Limb (tissue), 2 donors: ENCODE results near the gene SLC5A4.
"Not testable (repeated sequence)": the region's sequence is repeated elsewhere in the genome, so short reads cannot be mapped to it uniquely, and the experiment has no call there.

Source experiments
- DNase-seq, 2 donors: peaks; one replicate each; pipeline ENCODE4 v3.0.0-alpha.2; 2016; ENCODE audit errors: extremely low spot score in 2 of 2

SLC5A4 gene

DNA sequence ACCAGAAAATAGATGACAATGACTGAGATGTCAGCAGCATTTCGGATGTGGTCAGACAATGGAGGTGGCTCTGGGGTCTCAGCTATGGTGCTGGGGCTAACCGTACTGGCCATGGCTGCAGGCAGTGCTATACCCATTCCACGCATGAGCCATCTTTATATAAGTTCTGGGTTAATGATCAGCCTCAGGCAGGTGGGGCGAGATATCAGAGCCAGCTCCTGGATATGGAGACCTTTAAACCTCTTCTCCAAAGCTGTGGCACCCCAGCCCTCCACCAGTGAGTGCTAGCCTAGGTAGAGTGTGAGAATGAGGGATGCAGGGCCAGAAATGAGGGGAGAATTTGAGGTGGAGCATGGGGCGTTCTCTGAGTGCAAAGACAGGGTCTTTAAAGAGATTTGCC, at the start of gene SLC5A4:
TSS of gene SLC5A4 (minus strand) at position 131 of the 400 bp plus-strand sequence. CDS start at position 113, 18 bp downstream.
- no peak for DNase-seq

DNA sequence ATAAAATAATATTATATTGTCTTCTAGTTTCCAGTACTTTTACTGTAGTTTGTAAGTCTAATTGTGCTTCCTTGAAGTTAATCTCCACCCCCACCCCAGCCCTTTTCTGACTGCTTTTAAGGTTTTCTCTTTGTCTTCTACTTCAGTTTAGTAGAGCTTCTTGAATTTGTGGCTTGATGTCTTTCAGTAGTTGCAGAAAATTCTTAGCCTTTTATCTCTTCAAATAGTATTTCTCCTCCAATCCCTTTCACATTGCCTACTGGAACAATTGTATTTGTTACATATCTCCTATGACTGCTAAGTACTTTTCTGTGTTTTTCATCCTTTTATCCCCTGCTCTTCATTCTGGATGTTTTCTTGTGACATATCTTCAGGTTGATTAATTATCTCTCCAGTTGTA, 38.8 kb upstream of the SLC5A4 start:
- DNase-seq: not testable (repeated sequence)

DNA sequence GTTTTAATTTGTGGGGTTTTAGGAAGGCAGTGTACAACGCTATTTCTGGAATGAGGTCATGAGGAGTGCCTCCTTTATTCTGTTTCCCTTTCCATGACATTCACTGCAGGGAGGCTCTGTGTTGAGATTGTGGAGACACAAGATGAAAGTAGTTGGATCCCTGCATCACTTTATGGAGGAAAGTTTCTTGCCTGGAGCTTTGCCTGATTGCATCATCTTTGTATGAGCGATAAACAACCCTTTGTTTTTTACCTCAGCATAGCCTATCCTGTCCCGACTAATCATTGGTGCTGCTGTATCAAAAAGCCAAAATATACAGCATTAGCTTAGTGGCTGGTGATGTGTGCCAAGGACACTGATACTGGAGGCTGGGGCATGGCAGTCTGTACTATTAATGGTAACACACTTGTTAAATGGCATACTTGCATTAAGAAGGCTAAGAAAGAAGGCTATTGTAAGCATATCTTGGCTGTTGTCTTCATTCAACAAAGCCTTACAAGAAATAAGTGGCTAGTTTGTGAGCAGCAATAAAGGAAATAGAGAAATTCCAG, 31.2 kb upstream of the SLC5A4 start:
- no peak for DNase-seq

DNA sequence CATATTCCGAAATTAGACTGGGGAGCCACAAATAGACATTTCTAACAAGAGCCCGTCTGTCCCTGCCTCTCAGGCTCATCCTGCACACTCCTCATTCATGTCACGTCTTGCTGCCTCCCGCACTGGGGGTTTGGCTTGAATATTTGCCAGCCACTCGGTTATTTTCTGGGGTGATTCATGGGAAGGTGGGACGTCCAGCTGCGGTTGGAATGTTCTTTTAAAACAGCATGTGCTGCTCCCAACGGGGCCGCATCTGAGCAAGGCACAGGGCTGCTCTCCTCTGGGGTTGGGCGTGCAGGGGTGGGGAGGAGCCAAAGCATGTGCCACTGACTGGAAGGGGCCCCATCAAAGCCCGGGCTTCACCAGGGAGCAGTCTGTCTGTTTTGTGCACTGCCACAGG, 25.9 kb upstream of the SLC5A4 start:
- DNase-seq: peak in 1 of 2 donors; percentile 56

DNA sequence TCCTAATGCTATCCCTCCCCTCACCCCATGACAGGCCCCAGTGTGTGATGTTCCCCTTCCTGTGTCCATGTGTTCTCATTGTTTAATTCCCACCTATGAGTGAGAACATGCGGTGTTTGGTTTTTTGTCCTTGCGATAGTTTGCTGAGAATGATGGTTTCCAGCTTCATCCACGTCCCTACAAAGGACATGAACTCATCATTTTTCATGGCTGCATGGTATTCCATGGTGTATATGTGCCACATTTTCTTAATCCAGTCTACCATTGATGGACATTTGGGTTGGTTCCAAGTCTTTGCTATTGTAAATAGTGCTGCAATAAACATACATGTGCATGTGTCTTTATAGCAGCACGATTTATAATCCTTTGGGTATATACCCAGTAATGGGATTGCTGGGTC, 20.2 kb upstream of the SLC5A4 start:
- not testable (repeated sequence) for DNase-seq

DNA sequence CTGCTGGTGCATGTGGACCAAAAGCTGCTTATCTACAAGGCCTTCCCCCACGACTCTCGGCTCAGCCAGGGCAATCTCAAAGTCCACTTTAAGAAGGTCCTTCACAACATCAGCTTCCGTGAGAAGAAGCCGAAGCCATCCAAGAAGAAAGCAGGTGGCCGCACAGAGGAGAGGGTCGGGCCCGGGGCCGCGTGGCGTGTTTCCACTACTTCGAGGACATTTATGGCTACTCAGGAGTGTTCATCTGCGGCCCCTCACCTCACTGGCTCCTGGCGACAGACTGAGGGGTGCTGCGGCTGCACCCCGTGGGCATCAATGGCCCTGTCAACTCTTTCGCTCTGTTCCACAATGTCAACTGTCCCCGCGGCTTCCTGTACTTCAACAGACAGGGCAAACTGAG, 16.2 kb upstream of the SLC5A4 start:
- DNase-seq: no peak

DNA sequence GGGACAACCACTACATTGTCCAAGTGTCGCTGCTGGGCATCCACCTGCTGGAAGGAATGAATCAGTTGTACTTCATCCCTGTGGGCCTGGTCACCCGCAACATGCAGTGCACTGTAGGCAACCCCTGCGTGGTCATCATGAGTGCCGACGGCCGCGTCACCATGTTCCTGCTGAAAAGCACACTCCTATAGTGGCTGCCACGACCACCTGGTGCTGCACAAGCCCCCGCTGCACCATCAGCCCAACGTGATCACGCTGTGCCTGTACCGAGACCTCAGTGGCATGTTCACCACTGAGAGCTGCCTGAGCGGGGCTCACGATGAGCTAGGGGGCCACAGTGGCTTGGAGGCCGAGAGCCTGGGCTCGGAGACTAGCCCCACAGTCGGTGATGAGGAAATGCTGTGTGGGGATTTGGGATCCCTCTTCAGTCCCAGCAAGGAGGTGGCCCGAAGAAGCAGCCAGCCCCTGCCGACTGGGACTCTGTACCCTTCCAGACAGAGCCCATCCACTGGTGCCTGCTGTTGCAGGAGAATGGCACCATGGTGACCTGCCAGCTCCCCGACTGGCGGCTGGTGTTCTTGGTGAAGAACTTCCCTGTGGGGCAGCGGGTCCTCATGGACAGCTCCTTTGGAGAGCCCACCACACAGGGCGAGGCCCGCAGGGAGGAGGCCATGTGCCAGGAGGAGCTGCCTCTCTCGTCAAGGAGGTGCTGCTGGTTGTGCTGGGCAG, 15.7 kb upstream of the SLC5A4 start:
- no peak for DNase-seq

DNA sequence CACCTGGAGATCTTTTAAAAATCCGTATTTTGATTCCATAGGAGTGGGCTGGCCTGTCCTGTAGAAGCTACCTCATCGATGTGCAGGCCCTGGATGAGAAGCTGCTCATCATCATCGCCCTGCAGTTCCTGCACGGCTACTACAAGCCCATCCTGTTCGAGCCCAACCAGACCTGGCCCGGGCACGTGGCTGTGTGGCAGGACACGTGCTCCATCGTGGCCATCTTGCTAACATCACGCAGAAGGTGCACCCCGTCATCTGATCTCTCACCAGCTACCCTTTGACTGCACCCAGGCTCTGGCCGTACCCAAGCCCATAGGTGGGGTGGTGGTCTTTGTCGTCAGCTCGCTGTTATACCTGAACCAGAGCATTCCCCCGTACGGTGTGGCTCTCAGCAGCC, 14.2 kb upstream of the SLC5A4 start:
- no peak for DNase-seq

DNA sequence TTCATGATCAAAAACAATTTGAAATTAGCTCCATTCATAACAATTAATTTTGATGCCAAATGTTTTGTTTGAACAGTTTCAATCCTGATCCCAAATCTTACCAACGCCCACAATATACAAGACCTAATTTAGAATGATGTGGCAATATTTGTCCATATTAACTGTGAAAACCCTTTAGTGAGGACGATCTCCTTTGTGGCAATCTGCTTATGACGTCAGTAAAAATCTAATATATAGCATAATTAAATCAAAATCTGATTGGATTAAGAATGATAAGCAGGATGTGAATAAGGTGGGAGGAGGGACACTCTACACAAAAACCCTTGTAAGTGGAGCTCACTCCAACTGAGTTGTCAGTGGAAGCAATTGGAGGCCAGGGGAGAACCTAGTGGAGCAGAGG, 11.9 kb upstream of the SLC5A4 start:
- no peak for DNase-seq

DNA sequence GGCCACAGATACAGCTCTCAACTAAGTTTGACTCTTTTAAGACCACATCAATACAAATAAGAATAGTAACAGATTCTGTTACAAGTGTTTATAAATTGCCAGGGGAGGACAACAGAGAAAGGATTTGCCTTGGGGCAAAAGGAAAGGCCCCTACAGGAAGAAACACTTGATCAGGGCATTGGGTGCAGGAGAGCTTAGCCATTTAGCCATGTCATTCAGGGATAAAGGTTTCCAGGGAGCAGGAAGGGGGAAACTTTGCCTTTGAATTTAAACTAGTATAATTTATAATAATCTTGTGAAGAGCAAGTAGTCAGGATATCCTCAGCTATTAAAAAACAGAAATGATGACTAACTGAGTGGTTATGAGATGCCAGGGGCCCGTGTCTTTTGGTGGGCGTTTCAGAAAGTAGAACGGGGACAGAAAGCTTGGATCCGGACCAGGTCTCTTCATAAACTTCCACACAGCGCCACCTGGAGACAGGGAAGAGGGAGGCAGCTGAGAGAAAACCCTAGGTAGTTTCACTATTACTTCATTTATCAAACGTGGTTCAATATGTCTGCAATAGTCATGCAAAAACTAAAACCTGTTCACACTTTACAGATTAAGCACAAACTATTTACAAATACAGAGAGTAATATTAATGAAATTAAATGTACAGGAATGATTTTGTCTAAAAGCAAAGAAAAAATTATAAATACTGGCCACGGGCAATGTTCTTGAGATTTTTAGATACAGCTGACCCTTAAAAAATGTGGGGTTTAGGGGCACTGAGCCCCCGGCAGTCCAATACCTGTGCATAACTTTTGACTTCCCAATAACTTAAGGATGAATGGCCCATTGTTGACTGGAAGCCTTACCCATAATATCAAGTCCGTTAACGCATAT, 11.0 kb upstream of the SLC5A4 start:
- peak; percentile 60 to 79 for DNase-seq

DNA sequence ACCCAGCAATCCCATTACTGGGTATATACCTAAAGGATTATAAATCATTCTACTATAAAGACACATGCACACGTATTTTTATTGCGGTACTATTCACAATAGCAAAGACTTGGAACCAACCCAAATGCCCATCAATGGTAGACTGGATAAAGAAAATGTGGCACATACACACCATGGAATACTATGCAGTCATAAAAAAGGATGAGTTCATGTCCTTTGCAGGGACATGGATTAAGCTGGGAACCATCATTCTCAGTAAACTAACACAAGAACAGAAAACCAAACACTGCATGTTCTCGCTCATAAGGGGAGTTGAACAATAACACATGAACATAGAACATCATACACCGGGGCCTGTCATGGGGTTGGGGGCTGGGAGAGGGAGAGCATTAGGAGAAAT, 8.5 kb upstream of the SLC5A4 start:
- not testable (repeated sequence) for DNase-seq

DNA sequence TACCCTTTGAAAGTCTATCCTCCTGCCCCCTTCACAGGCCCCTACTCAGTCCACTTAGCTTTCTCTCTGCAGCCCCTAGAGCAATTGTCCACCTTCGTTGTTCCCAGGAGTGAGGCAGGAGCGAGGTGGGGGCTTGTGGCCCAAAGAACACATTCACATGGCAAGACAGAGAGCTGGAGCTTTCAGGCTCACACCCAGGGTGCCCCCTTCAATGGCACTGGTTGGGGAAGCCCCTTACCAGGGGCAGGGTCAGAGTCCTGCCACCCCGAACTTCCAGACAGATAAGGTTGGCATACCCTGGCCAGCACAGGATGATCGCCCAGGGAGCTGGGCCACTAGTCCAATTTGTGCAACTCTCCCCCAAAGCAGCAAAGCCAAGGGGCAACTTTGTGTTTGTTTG, 6.2 kb upstream of the SLC5A4 start:
- no peak for DNase-seq

DNA sequence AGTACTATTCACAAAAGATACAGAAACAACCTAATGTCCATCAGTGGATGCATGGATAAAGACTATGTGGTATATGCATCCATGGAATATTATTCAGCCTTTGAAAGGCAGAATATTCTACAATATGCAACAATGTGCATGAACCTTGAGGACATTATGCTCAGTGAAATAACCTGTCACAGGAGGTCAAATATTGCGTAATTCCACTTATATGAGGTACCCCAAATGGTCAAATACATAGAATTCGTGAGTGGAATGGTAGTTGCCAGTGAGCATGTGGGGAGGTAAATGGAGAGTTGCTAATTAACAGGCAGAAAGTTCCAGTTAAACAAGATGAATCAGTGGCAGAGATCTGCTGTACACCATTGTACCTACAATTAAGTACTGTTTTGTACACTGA, 3.6 kb upstream of the SLC5A4 start:
- no peak for DNase-seq

DNA sequence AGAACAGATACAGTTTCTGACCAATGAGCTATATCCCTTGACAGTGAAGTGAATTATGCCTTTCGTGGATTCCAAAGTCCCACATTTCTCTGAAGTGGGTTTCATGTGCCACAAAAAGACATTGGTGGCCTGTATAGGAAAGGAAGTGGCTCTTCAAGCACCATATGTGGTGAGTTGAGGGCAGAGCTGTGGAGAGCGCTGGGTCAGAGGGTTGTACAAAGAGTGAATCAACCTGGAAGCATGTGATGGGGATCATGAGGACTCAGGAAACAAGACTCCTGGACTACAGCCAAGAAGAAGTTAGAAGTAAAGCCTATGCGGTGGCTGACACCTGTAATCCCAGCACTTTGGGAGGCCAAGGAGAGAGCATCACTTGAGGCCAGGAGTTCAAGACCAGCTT, 579 bp upstream of the SLC5A4 start:
- no peak for DNase-seq

DNA sequence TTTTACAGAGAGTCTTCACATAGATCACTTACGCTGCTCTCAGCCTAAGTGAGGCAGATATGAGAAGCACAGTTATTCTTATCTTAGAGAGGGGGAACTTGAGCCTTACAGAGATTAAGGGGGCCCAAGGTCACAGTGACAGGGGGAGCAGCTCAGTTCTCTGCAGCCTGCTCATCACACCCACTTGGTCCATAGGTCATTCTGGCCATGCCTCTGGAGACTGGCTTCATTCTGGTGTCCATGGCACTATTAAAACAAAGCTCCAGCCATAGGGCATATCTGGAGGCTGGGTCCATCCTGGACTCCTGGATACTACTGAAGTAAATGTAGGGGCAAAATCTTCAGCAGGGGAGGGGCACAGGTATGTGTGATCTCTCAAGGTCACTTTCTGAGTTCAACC, 5.9 kb downstream of the SLC5A4 start:
- no peak for DNase-seq

DNA sequence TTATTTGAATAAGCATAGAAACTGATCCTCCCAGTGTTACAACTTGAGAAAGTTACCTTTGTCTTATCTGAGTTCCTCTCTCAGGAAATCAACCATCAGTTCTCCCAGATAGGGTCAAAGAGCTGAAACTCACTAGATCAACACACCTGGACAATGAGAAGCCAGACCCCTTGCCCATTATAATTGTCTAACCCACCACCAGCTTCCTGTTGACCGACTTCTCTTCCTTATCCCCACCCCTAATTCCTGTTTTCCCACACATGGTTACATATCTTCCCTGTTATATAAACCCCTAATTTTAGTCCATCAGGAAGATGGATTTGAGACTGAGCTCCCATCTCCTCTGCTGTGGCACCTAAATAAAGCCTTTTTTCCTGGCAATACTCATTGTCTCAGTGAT, 6.9 kb downstream of the SLC5A4 start:
- no peak for DNase-seq

DNA sequence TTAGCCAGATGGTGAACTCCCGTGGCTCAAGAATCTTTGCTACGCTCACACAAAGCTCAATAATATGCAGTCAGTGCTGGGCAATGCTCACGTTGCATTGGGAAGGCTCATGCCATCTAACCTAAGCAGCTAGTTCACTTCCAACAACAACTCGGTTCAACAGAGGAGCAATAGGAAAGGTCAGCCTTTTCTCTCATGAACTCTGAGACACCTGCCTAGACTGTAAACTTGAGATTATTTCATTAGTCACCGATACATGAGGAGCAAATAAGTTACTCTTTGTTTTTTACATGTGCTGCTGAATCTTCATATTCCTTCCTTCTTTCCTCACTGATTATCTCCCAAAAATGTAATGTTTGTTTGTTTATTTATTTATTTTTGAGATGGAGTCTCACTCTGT, 9.0 kb downstream of the SLC5A4 start:
- no peak for DNase-seq

DNA sequence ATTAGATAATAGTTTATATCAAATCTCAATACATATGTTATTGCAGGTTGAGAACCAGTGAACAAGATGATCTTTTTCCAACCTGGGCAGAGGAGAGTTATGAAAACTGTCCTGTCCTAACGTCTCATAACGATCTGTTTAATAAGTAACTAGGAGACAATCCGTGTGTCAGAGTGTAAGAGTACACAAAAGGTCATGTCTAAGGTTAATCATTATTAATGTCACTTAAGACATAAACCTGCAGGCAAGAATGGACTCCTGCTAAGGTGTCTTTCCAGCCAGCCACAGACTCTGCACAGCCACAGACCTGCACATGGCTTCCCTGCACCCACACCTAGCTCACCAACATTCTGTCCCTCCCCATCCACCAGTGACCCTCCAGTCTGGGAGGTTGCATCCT, 10.1 kb downstream of the SLC5A4 start:
- DNase-seq: no peak

DNA sequence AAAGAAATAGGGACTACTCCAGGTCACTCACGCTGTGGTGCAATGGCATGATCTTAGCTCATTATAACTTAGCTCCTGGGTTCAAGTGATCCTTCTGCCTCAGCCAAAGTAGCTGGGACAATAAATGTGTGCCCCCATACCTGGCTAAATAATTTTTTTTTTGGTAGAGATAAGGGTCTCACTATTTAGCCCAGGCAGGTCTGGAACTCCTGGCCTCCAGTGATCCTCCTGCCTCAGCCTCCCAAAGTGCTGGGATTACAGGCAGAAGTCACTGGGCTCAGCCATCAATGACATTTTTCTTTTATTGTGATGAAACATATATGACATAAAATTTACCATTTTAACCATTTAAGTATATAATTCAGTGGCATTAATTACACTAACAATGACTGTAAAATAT, 10.6 kb downstream of the SLC5A4 start:
- no peak for DNase-seq

DNA sequence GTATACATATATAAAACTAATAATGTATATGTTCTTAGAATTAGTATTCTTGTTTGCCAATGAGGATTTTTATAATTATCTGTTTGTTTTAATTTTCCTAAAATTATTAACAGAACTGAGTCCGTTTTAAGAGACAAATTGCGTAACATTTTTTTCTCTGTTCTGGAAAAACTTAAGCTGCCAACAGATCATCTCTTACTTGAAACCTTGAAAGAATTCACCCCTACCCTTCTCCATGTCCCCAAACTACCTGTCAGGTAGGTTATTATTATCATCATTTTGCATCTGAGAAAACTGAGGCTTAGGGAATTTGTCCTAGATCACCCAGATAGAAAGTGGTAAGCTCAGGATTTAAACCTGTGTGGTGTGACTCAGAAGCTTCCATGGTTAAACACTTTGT, 14.7 kb downstream of the SLC5A4 start:
- DNase-seq: no peak

DNA sequence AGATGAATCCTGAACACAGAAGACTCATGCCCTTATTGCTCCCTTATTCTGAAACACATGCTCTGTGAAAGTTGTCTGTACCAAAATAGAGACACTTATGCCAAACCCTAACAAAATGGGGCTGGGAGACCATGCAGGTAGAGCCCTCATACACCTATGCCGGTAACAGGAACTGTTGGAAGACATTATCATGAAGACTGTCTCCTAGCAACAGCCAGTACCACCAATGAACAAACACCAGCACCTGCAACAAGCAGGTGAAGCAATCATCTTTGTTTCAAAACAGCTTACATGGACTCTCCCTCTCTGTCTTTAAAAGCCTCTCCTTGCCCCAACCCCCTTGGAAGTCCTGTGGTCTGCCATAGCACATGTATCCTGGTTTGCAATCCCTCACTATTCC, 17.2 kb downstream of the SLC5A4 start:
- DNase-seq: no peak

DNA sequence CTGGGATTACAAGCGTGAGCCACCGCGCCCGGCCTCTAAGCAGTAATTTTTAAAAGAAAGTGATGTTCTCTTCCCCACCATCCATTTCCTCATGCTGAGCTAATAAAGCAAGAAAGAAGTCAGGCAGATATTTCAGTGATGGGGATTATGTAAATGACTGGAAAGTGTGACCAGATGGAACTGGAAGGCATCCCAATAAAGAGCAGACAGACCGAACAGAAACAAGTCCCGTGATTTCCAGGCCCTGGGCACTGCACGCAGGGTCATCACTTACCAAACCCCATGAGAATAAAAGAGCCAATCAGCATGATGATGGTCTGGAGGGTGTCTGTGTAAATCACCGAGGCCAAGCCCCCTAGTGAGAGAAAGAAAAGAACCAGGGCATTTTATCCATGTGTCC, 18.2 kb downstream of the SLC5A4 start:
- no peak for DNase-seq

DNA sequence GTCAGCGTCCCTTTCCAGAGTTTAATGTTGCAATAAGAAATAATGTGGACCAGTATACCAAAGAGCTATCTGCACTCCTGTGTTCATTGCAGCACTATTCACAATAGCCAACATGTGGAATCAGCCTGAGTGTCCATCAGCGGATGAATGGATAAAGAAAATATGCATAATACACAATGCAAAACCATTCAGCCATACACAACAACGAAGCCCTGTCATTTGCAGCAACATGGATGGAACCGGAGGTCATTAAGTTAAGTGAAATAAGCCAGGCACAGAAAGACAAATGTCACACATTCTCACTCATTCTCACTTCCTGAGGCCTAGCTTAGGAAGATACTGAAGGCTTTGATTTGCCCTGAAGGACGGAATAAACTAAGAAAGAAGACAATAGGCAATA, 22.1 kb downstream of the SLC5A4 start:
- no peak for DNase-seq
